Activated gamma-delta T cell treated with anti-CD3 and anti-CD28 coated beads, Interleukin-2, amount 50 U/mL, for 16 hours (primary cell): ENCODE data around the gene NFKBIB.

Experiments used
- DNase-seq: peaks from one replicate; pipeline ENCODE4 v3.0.0-alpha.2; 2020; ENCODE audit warnings: low read depth

NFKBIB gene

GRCh38 chr19:38904581-38905539 is 5.1 kb downstream of the NFKBIB start:
- no peak for DNase-seq

GRCh38 chr19:38905620-38906019 is 5.9 kb downstream of the NFKBIB start:
- no peak for DNase-seq

GRCh38 chr19:38907227-38907626 is 7.5 kb downstream of the NFKBIB start:
- DNase-seq = no peak

GRCh38 chr19:38907670-38908069 is 7.9 kb downstream of the NFKBIB start:
- DNase-seq = no peak

- DNase-seq = no peak
Observed at GRCh38 chr19:38908911-38909310, 9.1 kb downstream of the NFKBIB start.

GRCh38 chr19:38910488-38910887 is 10.7 kb downstream of the NFKBIB start:
- DNase-seq = no peak

GRCh38 chr19:38911388-38912001 is 11.7 kb downstream of the NFKBIB start:
- no peak for DNase-seq

GRCh38 chr19:38912600-38913514 is 13.1 kb downstream of the NFKBIB start:
- DNase-seq = no peak

GRCh38 chr19:38913958-38914357 is 14.2 kb downstream of the NFKBIB start:
- DNase-seq = no peak

GRCh38 chr19:38915329-38916321 is 15.9 kb downstream of the NFKBIB start:
- DNase-seq = no peak

- DNase-seq = no peak
Observed at GRCh38 chr19:38917516-38917915, 17.7 kb downstream of the NFKBIB start.

GRCh38 chr19:38917921-38918491 is 18.2 kb downstream of the NFKBIB start:
- no peak for DNase-seq

GRCh38 chr19:38918526-38918925 is 18.8 kb downstream of the NFKBIB start:
- no peak for DNase-seq

GRCh38 chr19:38919837-38920601 is 20.2 kb downstream of the NFKBIB start:
- no peak for DNase-seq

- no peak for DNase-seq
Observed at GRCh38 chr19:38920602-38921419, 21.0 kb downstream of the NFKBIB start.

GRCh38 chr19:38921420-38922274 is 21.9 kb downstream of the NFKBIB start:
- DNase-seq = no peak

GRCh38 chr19:38922482-38922881 is 22.7 kb downstream of the NFKBIB start:
- DNase-seq = no peak

GRCh38 chr19:38924388-38924787 is 24.6 kb downstream of the NFKBIB start:
- DNase-seq = no peak
